Kidney epithelial cell (primary cell): Measurements from ENCODE around the gene SLC39A6. TPM values are rescaled to one million over a fixed set of nuclear protein-coding genes. Genes with fewer than 3 reads are reported as not detected.
A peak's percentile ranks its signal among the peaks of the same experiment; 100 is the strongest.
"Not testable (repeated sequence)": the region's sequence is repeated elsewhere in the genome, so short reads cannot be mapped to it uniquely, and the experiment has no call there.

ENCODE experiments used
- DNase-seq: peaks from one replicate; pipeline ENCODE4 v3.0.0-alpha.2; 2010; ENCODE audit warnings: low read depth
- H3K27me3 ChIP-seq: 2 replicates; pipeline ENCODE4 v1.6.0; 2011; ENCODE audit warnings: low read length; ENCODE audit not compliant: control insufficient read depth, insufficient read depth
- H3K36me3 ChIP-seq: 2 replicates; pipeline ENCODE4 v1.5.1; 2011; ENCODE audit warnings: low read length; ENCODE audit not compliant: control insufficient read depth, insufficient read depth
- H3K4me3 ChIP-seq: 2 replicates; pipeline ENCODE4 v1.5.1; 2011; ENCODE audit warnings: low read depth, mild to moderate bottlenecking, control low read depth, low read length
- total RNA-seq: library from RNA; depleted of rRNA; stranded (reverse); fragments of >200 nt; gene quantifications from 2 replicates; pipeline ENCODE4 v1.2.3, GENCODE V29; 2015
- TF ChIP-seq, protein P1 (sequence below): IDR thresholded peaks from 2 replicates; pipeline ENCODE4 v1.5.1; 2011; ENCODE audit warnings: mild to moderate bottlenecking, moderate library complexity, low read length, control low read depth, inconsistent platforms; ENCODE audit not compliant: insufficient read depth, poor library complexity, severe bottlenecking

SLC39A6 gene
- total RNA-seq, 1 donor from 2014 or later = 94.1 TPM

DNA sequence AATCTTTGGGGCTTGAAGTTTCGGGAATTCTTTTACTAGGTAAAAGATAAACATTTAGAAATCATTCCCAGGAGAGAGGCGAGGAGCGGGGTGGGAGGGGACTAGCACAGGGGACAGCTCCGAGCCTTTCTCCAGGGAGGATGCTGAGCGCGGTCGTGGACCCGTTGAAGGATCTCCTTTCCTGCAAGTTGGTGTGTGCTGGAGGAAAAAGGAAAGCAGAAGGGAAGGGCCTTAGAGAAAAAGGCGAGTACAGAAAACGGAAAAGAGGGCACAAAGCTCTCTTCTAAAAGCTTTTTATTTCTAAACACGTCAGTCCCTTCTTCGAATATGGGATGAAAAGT is 640 bp downstream of the SLC39A6 start:
- peak overlapping the region; percentile 93 for H3K4me3 ChIP-seq
- no peaks in the 10 kb centered on the region for H3K36me3 ChIP-seq
- TF ChIP-seq, protein P1, sequence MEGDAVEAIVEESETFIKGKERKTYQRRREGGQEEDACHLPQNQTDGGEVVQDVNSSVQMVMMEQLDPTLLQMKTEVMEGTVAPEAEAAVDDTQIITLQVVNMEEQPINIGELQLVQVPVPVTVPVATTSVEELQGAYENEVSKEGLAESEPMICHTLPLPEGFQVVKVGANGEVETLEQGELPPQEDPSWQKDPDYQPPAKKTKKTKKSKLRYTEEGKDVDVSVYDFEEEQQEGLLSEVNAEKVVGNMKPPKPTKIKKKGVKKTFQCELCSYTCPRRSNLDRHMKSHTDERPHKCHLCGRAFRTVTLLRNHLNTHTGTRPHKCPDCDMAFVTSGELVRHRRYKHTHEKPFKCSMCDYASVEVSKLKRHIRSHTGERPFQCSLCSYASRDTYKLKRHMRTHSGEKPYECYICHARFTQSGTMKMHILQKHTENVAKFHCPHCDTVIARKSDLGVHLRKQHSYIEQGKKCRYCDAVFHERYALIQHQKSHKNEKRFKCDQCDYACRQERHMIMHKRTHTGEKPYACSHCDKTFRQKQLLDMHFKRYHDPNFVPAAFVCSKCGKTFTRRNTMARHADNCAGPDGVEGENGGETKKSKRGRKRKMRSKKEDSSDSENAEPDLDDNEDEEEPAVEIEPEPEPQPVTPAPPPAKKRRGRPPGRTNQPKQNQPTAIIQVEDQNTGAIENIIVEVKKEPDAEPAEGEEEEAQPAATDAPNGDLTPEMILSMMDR = no peak
- H3K27me3 ChIP-seq = no peaks in the 10 kb centered on the region
- no peak for DNase-seq

DNA sequence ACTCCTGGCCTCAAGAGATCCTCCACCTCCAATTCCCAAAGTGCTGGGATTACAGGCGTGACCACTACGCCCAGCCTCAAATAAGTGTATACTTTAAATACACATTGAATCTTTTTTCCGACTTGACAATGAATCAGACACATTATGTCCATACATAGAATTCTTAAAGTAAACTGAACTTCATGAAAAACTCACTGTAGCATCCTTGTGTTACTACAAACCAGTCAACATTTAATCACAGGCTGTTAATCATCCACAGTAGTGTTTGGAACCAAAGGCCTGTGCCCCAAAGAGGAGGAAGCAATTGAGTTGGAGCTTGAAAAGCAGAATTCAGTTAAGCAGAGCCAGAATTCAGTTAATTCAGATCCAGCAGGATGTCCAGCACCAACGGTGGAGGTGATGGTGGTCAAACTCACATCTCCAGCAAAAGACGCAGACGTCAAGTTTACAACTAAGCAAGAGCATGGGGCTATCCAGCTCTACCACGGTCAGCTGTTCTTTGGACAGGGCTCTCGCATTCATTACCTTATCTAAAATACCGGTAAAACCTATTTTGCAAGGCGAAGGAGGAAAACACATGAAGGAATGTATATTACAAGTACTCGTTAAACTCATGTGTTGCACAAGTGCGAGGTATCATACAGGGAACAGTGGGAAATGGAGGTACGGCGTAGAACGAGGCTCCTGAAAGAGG is 1.2 kb downstream of the SLC39A6 start:
- DNase-seq = no peak
- Histone ChIP-seq H3K36me3 (no peaks in the 10 kb centered on the region), H3K27me3 (no peaks in the 10 kb centered on the region), H3K4me3 (peak overlapping the region; percentile 93)
- TF ChIP-seq, protein P1 = no peak

DNA sequence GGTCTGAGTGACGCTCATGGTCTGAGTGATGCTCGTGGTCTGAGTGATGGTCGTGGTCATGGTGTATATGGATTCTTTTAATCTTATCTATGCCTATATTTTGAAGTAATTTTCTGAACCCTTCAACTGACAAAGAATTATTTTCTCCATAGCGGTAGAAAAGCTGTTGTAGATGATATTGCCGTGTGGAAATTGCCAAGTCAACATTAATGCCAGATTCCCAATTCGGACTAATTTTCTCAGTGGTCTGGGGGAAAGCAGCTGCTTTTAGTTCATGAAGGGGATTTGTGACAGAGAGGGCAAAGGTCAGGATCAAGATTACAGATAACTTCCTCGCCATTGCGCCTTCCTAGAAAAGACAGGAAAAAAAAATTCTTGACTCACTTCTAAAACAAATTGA is 2.5 kb downstream of the SLC39A6 start:
- no peak for DNase-seq
- Histone ChIP-seq H3K27me3 (no peaks in the 10 kb centered on the region), H3K4me3 (no peak overlapping the region), H3K36me3 (no peaks in the 10 kb centered on the region)
- TF ChIP-seq, protein P1 = no peak

DNA sequence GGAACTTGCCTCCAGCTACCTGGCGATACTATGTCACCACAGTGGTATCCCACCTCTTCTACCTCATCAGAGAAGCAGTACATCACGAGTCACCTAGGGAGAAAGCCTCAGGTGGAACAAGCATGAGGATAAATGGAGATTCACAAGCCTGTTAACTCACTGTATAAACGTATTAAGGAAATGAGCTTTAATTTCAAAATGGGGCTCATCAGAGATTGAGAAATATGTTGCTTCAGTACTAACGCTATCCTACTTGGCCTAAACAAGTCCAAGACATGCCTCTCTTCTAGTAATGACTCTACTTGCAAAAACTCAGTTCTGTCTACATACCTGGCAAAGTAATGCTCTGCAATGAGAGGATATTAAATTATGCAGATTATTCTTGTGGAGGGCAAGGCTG is 4.3 kb downstream of the SLC39A6 start:
- DNase-seq = no peak
- TF ChIP-seq, protein P1 = no peak
- no peak overlapping the region for H3K4me3 ChIP-seq
- no peaks in the 10 kb centered on the region for H3K27me3 ChIP-seq
- no peaks in the 10 kb centered on the region for H3K36me3 ChIP-seq

DNA sequence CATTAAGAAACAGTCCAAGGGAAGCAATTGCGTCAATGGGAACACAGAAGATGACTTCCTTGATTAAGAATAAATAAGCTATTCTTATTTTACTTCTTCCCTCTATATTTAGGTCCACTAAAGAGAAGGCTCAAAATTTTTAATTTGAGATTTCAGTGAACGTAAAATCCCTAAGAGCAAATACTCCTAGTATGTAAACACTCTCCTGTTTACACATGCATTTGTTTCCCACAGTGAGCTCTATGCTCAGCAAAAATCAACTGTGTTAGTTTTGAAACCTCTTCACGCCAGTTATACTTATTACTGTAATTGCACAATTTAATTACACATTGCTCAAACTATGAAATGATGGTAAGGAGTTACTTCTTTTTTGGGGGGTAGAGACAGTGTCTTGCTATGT is 8.8 kb downstream of the SLC39A6 start:
- Histone ChIP-seq H3K36me3 (no peaks in the 10 kb centered on the region), H3K4me3 (no peak overlapping the region), H3K27me3 (no peaks in the 10 kb centered on the region)
- TF ChIP-seq, protein P1 = no peak
- no peak for DNase-seq

DNA sequence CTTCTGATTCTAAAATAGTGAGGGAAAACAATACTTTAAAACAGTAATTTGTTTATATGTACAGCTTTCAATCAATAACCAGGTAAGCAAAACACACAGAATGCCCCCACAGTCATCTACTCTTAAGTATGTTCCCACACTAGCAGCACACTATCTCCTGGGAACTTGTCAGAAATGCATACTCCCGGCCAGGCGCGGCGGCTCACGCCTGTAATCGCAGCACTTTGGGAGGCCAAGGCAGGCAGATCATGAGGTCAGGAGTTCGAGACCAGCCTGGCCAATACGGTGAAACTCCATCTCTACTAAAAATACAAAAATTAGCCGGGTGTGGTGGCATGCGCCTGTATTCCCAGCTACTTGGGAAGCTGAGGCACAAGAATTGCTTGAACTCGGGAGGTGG is 12.4 kb downstream of the SLC39A6 start:
- not testable (repeated sequence) for DNase-seq, H3K27me3 ChIP-seq, H3K4me3 ChIP-seq, H3K36me3 ChIP-seq
